Activated CD4-positive, CD25-positive, alpha-beta regulatory T cell treated with anti-CD3 and anti-CD28 coated beads, Interleukin-2, amount 50 U/mL, for 24 hours (primary cell): ENCODE measurements around the gene MTHFD1L.
"Not testable (repeated sequence)": the region's sequence is repeated elsewhere in the genome, so short reads cannot be mapped to it uniquely, and the experiment has no call there.

Experiments
- ATAC-seq, 2 donors: fragments of 150-1000 bp; cut with Tn5 transposase; one replicate each; pipeline ENCODE4 v1.10.0; 2021; ENCODE audit warnings: mild to moderate bottlenecking in 1 of 2, moderate library complexity in 1 of 2

MTHFD1L gene

GRCh38 chr6:151044465-151045441, 179.3 kb downstream of the MTHFD1L start:
- no peak for ATAC-seq

GRCh38 chr6:151045511-151046222, 180.2 kb downstream of the MTHFD1L start:
- not testable (repeated sequence) for ATAC-seq

DNA sequence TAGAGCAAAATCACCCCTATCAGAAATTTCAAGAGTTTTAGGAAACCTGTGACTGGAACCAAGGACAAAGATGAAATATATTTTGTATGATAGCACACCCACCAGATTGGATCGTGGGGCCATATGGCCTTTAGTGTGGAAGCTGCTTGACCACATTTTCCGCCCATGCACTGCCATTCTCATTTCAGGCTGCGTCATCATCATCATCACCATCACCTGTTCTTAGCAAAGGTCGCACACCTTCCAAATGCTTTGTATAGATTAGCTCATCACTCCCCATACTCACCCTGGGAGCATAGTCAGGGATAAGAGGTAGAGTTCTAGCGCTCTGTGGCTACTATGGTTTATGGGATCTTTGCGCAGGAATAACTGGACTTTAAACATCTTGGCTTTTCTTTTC, 185.7 kb downstream of the MTHFD1L start:
- no peak for ATAC-seq

DNA sequence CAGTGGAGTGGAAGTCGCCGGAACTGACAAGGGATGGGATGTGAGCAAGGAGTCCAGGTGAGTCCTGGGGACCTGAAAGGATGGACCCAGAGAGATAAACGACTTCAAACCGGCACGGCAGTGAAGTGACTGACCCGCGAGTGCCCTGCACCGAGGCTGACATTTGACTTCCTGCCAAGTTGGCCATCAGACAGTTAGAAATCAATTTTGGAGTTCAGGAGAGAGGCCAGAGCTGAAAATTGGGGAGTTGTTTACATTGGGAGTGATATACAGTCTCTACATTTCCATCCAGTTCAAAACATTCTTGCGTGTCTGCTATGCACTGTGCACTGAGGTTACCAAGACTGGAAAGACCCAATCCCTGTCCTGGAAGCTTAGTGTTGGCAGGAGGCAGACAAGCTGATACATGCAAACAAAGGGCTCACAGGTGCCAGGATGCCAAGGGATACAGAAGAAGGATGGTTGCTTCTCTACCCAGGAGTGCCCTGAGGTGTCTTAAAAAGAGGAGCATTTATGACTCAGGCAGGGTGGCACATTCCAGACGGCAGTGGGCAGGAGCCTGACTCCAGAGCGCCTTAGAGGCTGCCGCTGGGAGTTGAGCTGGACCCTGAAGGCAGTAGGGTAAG, 186.6 kb downstream of the MTHFD1L start:
- ATAC-seq: no peak

GRCh38 chr6:151054306-151054705, 188.8 kb downstream of the MTHFD1L start:
- ATAC-seq: no peak

DNA sequence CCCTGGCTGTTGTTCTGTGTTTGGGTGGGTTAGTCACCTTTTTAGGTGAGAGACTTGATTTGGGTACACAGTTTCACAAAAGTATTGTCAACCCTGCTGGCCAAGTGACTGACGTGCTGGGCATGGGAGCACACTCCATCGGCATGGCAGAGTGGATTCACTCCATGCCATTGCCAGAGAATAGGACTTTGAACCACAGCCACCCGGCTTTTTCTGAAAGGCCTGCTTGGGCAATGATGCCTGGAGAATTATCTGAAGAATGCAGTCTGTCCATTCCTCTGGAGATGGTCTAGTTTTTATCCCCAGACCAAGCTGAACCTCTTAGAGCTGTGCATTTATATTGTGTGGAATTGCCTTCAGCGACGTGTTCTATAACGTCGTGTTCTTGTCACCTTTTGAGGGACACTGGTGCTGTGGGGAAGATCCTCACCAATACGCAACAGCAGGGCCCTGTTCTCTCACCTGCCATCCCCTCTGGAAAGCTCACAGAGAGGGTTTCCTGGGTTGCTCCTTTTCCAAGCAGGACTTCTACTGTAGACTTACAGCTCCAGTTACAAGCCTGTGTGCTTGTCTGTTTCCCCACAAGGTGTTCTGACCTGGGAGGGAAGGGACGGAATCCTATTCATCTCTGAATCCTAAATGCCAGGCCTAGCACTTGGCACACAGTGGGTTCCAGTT, 190.9 kb downstream of the MTHFD1L start:
- ATAC-seq: no peak

- no peak for ATAC-seq
Measured at GRCh38 chr6:151057061-151057460, 191.6 kb downstream of the MTHFD1L start.

- ATAC-seq: no peak
Measured at GRCh38 chr6:151058021-151058733, 192.7 kb downstream of the MTHFD1L start.

DNA sequence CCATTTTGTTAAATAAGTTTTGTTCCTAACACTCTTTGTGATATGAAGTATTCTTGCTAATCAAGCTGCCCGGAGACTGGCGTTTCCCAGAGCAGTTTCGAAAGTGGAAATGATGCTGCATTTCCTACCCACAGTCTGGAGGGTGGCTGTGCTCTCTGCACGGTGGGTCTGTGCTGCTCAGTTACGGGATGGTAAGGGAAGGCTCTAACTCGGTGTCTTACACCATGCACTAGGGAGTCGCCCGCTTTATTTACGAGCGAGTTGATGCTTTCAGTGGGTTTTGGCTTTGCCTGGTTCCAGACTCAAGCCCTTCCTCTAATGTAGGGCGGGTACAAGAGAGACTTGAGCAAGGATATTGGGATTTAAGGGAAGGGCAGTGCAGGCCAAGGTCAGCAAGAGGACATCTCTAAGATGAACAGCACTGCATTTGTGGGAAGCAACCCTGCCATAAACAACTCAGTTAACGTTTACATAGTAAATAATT, 194.2 kb downstream of the MTHFD1L start:
- no peak for ATAC-seq

- no peak for ATAC-seq
Measured at GRCh38 chr6:151060096-151060765, 194.7 kb downstream of the MTHFD1L start.

DNA sequence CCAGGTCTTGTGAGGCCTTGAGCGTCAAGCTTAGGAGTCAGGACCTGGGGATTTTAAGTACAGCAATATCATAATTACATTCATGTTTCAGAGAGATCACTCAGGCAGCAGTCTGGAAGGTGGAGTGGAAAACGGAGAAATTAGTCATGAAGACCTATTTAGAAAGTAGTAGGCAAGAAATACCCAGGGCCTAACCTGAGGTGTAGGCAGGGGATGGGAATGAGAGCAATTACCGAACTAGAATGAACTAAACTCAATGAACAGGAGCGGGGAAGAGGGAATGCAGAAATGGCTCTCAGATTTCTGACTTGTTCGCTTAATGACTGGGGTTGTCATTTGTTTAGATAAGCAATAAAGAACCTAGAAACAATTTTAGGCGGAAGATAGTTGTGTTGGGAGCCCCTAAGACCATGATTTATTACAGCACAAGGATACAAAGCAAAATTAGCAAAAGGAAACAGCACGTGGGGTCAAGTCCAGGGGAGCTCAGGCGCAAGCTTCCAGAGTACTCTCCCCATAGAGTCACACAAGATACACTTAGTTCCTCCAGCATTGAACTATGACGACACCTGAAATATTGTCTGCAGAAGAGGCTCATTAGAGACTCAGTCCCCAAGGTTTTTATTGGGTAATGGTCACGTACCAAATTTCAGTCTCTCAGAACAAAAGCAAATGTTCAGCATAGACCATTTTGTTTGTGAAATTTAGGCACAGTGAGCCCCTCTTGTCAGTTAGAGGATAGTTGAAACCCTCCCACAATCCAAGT, 195.4 kb downstream of the MTHFD1L start:
- no peak for ATAC-seq

DNA sequence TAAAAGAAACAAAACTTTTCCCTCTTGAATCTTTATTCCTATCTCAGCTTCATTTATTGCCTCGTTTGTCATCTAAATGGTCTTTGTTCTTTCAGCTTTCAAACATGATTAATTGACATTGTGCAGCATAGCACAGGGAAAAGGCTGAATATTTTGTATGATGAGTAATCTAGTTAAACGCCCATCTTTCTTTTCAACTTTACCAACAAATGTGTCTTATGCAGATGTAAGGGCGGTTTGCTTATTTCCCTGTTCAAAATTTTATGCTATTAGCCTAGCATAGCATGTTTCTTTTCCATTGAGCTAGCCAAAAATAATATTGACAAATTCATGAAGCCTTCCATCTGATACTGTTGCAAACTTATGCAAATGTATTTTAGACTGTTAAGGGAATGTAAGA, 197.8 kb downstream of the MTHFD1L start:
- ATAC-seq: no peak

- ATAC-seq: no peak
Measured at GRCh38 chr6:151063842-151064647, 198.5 kb downstream of the MTHFD1L start.

DNA sequence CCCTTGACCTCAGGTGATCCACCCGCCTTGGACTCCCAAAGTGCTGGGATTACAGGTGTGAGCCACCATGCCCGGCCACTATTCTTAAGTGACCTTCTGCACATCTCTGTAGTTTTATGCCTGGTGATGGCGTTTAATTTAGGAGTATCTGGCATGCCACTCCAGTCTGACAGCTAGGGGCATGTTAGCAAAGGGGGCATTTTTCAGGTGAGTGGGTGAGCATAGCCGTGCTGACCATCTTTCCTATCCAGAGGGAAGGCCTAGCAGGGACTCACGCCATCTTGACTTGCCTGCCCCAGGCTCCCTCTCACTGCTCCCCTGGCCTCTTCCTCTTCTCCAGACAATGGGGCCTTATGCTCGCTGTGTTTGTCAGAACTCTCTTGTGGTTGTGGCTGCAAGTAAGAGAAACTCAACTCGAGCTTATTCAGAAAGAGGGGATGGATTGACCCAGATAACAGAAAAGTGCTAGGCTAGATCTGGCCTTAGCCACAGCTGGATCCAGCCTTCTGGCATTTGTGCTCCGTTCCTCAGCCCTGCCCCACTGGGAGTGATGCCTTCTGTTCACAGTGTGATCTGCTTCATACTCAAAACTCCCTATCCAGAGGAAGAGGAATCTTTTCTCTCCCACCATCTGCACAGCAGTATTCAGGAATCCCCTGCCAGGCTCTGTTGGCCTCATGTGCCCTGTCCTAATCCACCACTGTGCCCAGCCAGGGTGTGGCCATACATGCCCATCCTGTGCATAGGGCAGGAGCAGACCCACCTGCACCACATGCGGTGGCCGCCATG, 199.7 kb downstream of the MTHFD1L start:
- no peak for ATAC-seq

DNA sequence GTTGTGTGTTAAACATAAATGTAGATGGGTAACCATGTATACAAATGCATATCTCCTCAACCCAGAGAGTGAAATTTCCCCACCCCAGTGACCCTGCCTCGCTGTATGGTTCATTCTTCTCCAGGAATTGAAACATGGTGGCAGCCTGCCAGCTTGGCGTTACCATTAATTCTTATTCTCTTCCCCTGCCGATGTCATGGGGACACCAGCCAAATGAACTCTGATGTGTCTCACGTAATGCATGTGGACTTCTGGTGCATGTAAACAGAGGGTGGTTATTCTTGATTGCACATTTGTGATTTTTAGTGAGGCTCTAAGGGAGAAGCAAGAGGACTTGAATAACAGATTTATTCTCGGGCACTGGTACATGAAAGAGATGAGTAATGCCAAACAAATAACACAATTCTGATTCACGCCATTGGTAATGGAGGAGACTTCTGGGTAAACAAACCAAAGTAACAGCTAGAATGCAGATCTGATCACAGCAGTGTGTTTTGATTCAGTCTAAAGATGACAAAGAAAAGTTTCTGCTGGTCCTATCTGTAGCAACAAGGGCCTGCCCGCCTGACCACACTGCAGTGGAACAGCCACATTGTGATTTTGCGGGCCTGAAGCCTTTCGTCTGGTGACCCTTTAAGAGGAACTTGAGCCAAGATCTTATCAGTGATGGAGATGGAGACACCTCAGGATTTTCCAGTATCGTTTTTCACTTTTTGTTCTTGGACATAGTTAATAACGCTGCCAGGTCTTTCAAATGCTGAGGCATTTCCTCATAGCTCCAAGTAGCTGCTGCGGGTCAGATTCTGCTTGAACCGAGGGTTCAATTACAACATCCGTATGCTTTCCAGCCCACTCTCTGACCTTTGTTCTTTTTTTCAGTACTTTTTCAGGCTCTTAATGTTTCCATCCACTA, 202.4 kb downstream of the MTHFD1L start:
- no peak for ATAC-seq

DNA sequence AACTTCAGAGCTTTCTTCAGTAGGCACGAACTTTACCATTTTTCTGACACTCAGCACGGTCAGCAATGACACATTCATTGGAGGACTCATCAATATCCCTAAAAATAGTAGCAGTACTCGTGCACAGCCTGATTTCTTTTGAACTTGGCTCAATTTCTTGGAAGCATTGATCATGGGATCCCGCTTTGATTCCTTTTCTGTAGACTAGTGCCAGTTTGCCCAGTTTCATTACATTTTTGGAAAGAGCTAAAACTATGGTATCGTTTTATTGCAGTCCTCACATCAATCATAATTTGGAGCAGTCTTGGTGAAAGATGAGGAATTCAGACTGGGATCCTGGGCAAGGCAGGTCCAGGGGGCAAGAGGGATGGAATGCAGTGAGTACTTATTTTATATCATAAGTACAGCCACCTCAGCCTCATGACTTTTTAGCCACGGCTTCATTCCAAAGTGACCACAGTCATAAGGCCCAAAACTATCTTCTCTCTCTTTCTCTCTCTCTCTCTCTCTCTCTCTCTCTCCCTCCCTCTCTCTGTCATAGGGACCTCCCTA, 203.3 kb downstream of the MTHFD1L start:
- no peak for ATAC-seq

DNA sequence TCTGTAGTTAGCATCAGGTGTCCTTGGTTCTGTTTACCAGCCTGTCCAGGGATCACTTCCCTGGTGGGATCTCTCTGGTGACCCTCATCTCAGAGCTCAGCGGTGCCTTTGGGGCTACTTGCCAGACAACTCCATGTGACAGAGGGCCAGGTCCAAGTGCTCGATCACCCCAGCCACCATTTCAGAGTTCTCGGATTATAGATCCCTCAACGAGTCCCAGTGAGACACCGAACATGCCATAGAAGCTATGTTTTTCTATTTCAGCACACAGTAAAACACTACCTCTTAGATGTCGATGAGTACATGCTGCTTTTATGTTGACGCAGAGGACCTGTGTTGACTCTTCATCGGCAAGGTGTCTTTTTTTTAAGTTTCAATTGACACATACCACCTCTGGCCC, 204.1 kb downstream of the MTHFD1L start:
- no peak for ATAC-seq
